Left lung (tissue), 10 donors: ENCODE data around the gene TENM4. TPM values are rescaled to one million over a fixed set of nuclear protein-coding genes. Genes with fewer than 3 reads are reported as not detected.

Experiments
- ATAC-seq: fragments of 200-7000 bp; cut with Tn5 transposase; one replicate; pipeline ENCODE4 v1.9.1; 2020; ENCODE audit warnings: moderate library complexity
- DNase-seq, 4 donors: peaks; one replicate each; pipeline ENCODE4 v3.0.0-alpha.2; 2013 to 2020
- H3K27ac ChIP-seq, 2 donors: fragments of 200-600 bp; sonication (generic) in 1 of 2; one replicate each; pipeline versions ENCODE4 v1.5.0 to v1.8.0; 2020 to 2021
- H3K27me3 ChIP-seq, 2 donors: fragments of 200-600 bp; sonication (generic) in 1 of 2; one replicate each; pipeline versions ENCODE4 v1.5.0 to v1.8.0; 2020 to 2021
- H3K36me3 ChIP-seq, 2 donors: fragments of 200-600 bp; sonication (generic) in 1 of 2; one replicate each; pipeline versions ENCODE4 v1.5.0 to v1.8.0; 2020 to 2021
- H3K4me1 ChIP-seq, 2 donors: fragments of 200-600 bp; one replicate each; pipeline ENCODE4 v1.8.0; 2021
- H3K4me3 ChIP-seq, 2 donors: fragments of 200-600 bp; sonication (generic) in 1 of 2; one replicate each; pipeline versions ENCODE4 v1.5.0 to v1.8.0; 2020 to 2021; ENCODE audit warnings: mild to moderate bottlenecking in 1 of 2
- H3K9me3 ChIP-seq, 2 donors: fragments of 200-600 bp; sonication (generic) in 1 of 2; one replicate each; pipeline versions ENCODE4 v1.5.0 to v1.8.0; 2020 to 2021
- CTCF ChIP-seq, 2 donors: fragments of 200-600 bp; sonication (generic) in 1 of 2; IDR thresholded peaks; one replicate each; pipeline versions ENCODE4 v1.5.0 to v1.8.0; 2021; ENCODE audit warnings: antibody characterized with exemption in 2 of 2
- intact Hi-C, 2 donors: fragments of 100-400 bp; cut with DNase I; formaldehyde crosslinking; loops; one replicate each; pipeline versions ENCODE4 v1.11.2 to v1.14.2; 2022
- polyA plus RNA-seq, 6 donors: library from polyadenylated mRNA; unstranded; fragments of 120-200 nt; gene quantifications; one replicate each; pipeline ENCODE4 v1.2.1, GENCODE V29; 2013; ENCODE audit not compliant: insufficient read length in 6 of 6
- total RNA-seq, 2 donors: library from RNA; stranded (reverse); fragmentation: NEBNext Ultra II Directional; extraction: Animal tissue kit (Norgen Biotek cat#: 25700); gene quantifications; one replicate each; pipeline ENCODE4 v1.2.1, GENCODE V29; 2021
- donor health status: DM: no; HTN: yes; CAD: no.
- donor health status: DM: no; HTN: no; CAD: no.

TENM4 gene
- total and polyA plus RNA-seq, 8 donors = 3.4 to 7.1 (median 5.2) TPM

GRCh38 chr11:79325851-79326250, 115.0 kb downstream of the TENM4 start:
- Histone ChIP-seq H3K9me3 (no peaks in the 10 kb centered on the region), H3K27ac (no peak overlapping the region), H3K27me3 (no peaks in the 10 kb centered on the region), H3K4me3 (no peak overlapping the region), H3K4me1 (no peaks in the 10 kb centered on the region), H3K36me3 (no peaks in the 10 kb centered on the region)
- ATAC-seq (no peak), DNase-seq (no peak)
- no peak for TF ChIP-seq CTCF (IDR thresholded peaks at IDR 0.05)
- intact Hi-C loops = no loop called here

GRCh38 chr11:79321263-79321662, 119.6 kb downstream of the TENM4 start:
- Histone ChIP-seq H3K27ac (no peak overlapping the region), H3K36me3 (no peaks in the 10 kb centered on the region), H3K9me3 (no peaks in the 10 kb centered on the region), H3K4me1 (no peaks in the 10 kb centered on the region), H3K27me3 (no peaks in the 10 kb centered on the region), H3K4me3 (no peak overlapping the region)
- DNase-seq (no peak), ATAC-seq (no peak)
- TF ChIP-seq CTCF (IDR thresholded peaks at IDR 0.05) = no peak
- intact Hi-C loops = no loop called here

- ATAC-seq = peak; percentile 21
- Histone ChIP-seq H3K4me1 (no peaks in the 10 kb centered on the region), H3K9me3 (no peaks in the 10 kb centered on the region), H3K4me3 (no peak overlapping the region), H3K27ac (no peak overlapping the region), H3K27me3 (no peaks in the 10 kb centered on the region), H3K36me3 (no peaks in the 10 kb centered on the region)
- intact Hi-C loops = no loop called here
- DNase-seq = peak in 1 of 4 donors; percentile 28
- TF ChIP-seq CTCF (IDR thresholded peaks at IDR 0.05) = no peak
Measured at GRCh38 chr11:79314906-79315689, 125.7 kb downstream of the TENM4 start.

GRCh38 chr11:79313530-79313913, 127.3 kb downstream of the TENM4 start:
- Histone ChIP-seq H3K27ac (no peak overlapping the region), H3K4me1 (no peaks in the 10 kb centered on the region), H3K4me3 (no peak overlapping the region), H3K9me3 (no peaks in the 10 kb centered on the region), H3K27me3 (no peaks in the 10 kb centered on the region), H3K36me3 (no peaks in the 10 kb centered on the region)
- intact Hi-C loops = no loop called here
- no peak for TF ChIP-seq CTCF (IDR thresholded peaks at IDR 0.05)
- ATAC-seq = no peak
- no peak for DNase-seq

GRCh38 chr11:79312617-79313529, 128.0 kb downstream of the TENM4 start:
- H3K4me3 ChIP-seq = no peak overlapping the region
- no peak for TF ChIP-seq CTCF (IDR thresholded peaks at IDR 0.05)
- H3K27me3 ChIP-seq = no peaks in the 10 kb centered on the region
- no peaks in the 10 kb centered on the region for H3K4me1 ChIP-seq
- no peaks in the 10 kb centered on the region for H3K9me3 ChIP-seq
- H3K36me3 ChIP-seq = no peaks in the 10 kb centered on the region
- H3K27ac ChIP-seq = no peak overlapping the region
- no peak for ATAC-seq
- intact Hi-C loops = no loop called here
- DNase-seq = no peak
